Sigmoid colon (tissue), 7 donors: ENCODE measurements around the gene PTGR3. TPM values are rescaled to one million over a fixed set of nuclear protein-coding genes. Genes with fewer than 3 reads are reported as not detected.
A peak's percentile ranks its signal among the peaks of the same experiment; 100 is the strongest.
"Not testable (repeated sequence)": the region's sequence is repeated elsewhere in the genome, so short reads cannot be mapped to it uniquely, and the experiment has no call there.

ENCODE experiments used
- DNase-seq: peaks from one replicate; pipeline ENCODE4 v3.0.0-alpha.2; 2019
- H3K27ac ChIP-seq, 4 donors: fragments of 200-600 bp; sonication (generic); one replicate each; pipeline ENCODE4 v1.5.1; 2016 to 2019; ENCODE audit warnings: mild to moderate bottlenecking in 1 of 4
- H3K27me3 ChIP-seq, 3 donors: fragments of 200-600 bp; sonication (generic); one replicate each; pipeline ENCODE4 v1.5.1; 2019; ENCODE audit warnings: mild to moderate bottlenecking in 1 of 3
- H3K36me3 ChIP-seq, 4 donors: fragments of 200-600 bp; sonication (generic); one replicate each; pipeline ENCODE4 v1.5.1; 2016 to 2019
- H3K4me1 ChIP-seq, 4 donors: fragments of 200-600 bp; sonication (generic); one replicate each; pipeline ENCODE4 v1.5.1; 2017 to 2019
- H3K4me3 ChIP-seq, 4 donors: fragments of 200-600 bp; sonication (generic); one replicate each; pipeline ENCODE4 v1.5.1; 2017 to 2019; ENCODE audit warnings: mild to moderate bottlenecking in 2 of 4, moderate library complexity in 1 of 4
- H3K9me3 ChIP-seq, 4 donors: fragments of 200-600 bp in 3 of 4; sonication (generic) in 3 of 4; one replicate each; pipeline versions ENCODE4 v1.5.1 to v1.6.1; 2013 to 2019
- EP300 ChIP-seq, 4 donors: sonication (generic); formaldehyde crosslinking; IDR thresholded peaks; one replicate each; pipeline ENCODE4 v1.6.1; 2017; ENCODE audit warnings: antibody characterized with exemption in 4 of 4
- POLR2A ChIP-seq, 2 donors: fragments of 450-650 bp; IDR thresholded peaks; one replicate each; pipeline ENCODE4 v1.6.1; 2016; ENCODE audit warnings: antibody characterized with exemption in 2 of 2, mild to moderate bottlenecking in 2 of 2, moderate library complexity in 2 of 2
- POLR2AphosphoS5 ChIP-seq, 4 donors: sonication (generic); formaldehyde crosslinking; IDR thresholded peaks; one replicate each; pipeline ENCODE4 v1.6.1; 2017; ENCODE audit warnings: antibody characterized with exemption in 4 of 4
- WGBS, 2 donors: extraction: QIAGEN DNeasy Blood & Tissue Kit; methylation state at CpG; one replicate each; pipeline ENCODE4 v1.1.7; 2013; 5-methylcytosine and 5-hydroxymethylcytosine counted together
- intact Hi-C: fragments of 100-400 bp; cut with DNase I; formaldehyde crosslinking; loops from one replicate; pipeline ENCODE4 v1.15.1; 2023
- polyA plus RNA-seq, 3 donors: library from polyadenylated mRNA; stranded (reverse); fragments of 200-250 nt; gene quantifications; one replicate each; pipeline ENCODE4 v1.2.3, GENCODE V29; 2013
- total RNA-seq, 4 donors: library from RNA; depleted of rRNA; stranded (reverse); fragments of >200 nt; gene quantifications; one replicate each; pipeline ENCODE4 v1.1.0, GENCODE V29; 2016
- TF ChIP-seq, protein P1 (sequence below), 4 experiments: fragments of 450-650 bp in 3 of 4; fragments of 200-600 bp in 1 of 4; IDR thresholded peaks; one replicate each; pipeline ENCODE4 v1.5.1; 2016 to 2019; ENCODE audit warnings: antibody characterized with exemption in 4 of 4, mild to moderate bottlenecking in 3 of 4, moderate library complexity in 2 of 4
- donor health status: healthy with polysubstance abuse.
- donor health status: Bipolar disorder and iron deficiency.
- donor health status: healthy.

PTGR3 gene
- total and polyA plus RNA-seq, 7 donors: 22.7 to 33.8 (median 25.7) TPM

DNA sequence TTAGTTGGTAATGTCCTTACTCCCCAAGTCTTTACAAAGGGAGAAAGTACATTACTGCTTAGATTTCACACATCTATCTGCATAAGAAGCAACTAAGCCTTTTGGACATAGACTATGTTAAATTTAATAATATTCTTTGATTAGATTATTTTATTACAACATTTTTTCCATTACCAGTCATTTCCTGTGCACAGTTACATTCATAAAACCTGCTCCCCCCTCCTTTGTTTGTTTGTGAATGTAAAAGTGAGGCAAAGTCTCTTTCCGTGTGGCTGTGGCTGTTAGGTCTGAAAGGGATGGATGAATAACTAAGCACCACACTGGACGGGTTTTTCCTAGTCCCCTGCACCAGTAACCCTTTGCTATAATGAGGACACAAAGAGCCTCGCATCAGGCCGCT is 9.6 kb downstream of the PTGR3 start:
- DNase-seq: no peak
- Histone ChIP-seq H3K27me3 (no peaks in the 10 kb centered on the region), H3K9me3 (no peaks in the 10 kb centered on the region), H3K36me3 (peaks cover 0 to 17% (median 2%) of the 10 kb centered on the region in 4 donors), H3K4me1 (peaks cover 0 to 77% (median 61%) of the 10 kb centered on the region in 4 donors), H3K27ac (peak overlapping the region in 3 of 4 donors; percentile 98 to 99 (median 99)), H3K4me3 (no peak overlapping the region)
- intact Hi-C loops: no loop called here
- TF ChIP-seq POLR2AphosphoS5 (IDR thresholded peaks at IDR 0.05) (no peak), POLR2A (IDR thresholded peaks at IDR 0.05) (no peak), EP300 (IDR thresholded peaks at IDR 0.05) (no peak)
- TF ChIP-seq, protein P1, sequence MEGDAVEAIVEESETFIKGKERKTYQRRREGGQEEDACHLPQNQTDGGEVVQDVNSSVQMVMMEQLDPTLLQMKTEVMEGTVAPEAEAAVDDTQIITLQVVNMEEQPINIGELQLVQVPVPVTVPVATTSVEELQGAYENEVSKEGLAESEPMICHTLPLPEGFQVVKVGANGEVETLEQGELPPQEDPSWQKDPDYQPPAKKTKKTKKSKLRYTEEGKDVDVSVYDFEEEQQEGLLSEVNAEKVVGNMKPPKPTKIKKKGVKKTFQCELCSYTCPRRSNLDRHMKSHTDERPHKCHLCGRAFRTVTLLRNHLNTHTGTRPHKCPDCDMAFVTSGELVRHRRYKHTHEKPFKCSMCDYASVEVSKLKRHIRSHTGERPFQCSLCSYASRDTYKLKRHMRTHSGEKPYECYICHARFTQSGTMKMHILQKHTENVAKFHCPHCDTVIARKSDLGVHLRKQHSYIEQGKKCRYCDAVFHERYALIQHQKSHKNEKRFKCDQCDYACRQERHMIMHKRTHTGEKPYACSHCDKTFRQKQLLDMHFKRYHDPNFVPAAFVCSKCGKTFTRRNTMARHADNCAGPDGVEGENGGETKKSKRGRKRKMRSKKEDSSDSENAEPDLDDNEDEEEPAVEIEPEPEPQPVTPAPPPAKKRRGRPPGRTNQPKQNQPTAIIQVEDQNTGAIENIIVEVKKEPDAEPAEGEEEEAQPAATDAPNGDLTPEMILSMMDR (IDR thresholded peaks at IDR 0.05): no peak
- WGBS, 2 donors: 76 to 83% methylated on average over 4 of the region's 4 CpGs

DNA sequence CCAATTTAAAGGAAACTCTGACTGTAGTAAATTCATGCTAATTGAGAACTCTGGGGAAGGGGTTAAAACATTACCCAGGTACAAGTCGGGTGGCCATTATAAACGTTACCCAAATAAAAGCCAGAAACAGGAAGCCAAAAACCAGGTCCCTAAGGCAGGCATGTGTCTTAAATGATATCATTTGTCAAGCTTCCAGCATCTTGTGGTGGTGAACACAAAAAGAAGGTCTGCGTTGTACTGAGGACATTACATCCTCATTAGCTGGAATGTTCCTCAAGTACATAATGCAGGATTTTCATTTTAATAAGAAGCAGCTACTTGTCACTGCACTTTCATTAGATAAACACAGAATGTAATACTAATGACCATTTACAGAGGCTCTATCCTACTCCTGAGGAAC is 10.9 kb downstream of the PTGR3 start:
- TF ChIP-seq POLR2AphosphoS5 (IDR thresholded peaks at IDR 0.05): peak in 1 of 4 donors; percentile 13
- TF ChIP-seq, protein P1 (IDR thresholded peaks at IDR 0.05): no peak
- intact Hi-C loops: no loop called here
- H3K4me3 ChIP-seq: no peak overlapping the region
- H3K9me3 ChIP-seq: no peaks in the 10 kb centered on the region
- no peak for DNase-seq
- WGBS, 2 donors: 30 to 32% methylated on average over 3 of the region's 3 CpGs
- peaks cover 0 to 65% (median 48%) of the 10 kb centered on the region in 4 donors for H3K4me1 ChIP-seq
- peak overlapping the region in 3 of 4 donors; percentile 98 to 99 (median 99) for H3K27ac ChIP-seq
- H3K36me3 ChIP-seq: peaks cover 0 to 17% (median 2%) of the 10 kb centered on the region in 4 donors
- no peaks in the 10 kb centered on the region for H3K27me3 ChIP-seq

DNA sequence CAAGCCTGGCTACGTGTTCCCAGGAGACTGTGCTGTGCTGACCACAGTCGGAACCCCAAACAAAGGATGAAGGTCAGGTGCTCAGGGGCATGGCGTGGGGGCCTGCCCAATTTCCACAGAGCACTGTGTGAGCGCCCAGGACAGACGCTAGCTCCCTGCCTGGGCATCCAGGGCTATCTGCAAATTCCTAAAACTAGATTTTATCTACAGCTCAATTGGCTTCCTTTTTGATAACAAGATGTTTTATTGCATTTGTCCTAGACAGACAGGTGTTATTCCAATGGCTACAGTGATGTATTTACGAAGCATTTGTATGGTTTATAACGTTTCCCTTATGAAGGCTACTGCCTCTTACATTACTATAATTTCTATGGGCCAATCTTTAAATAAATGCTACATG is 16.0 kb downstream of the PTGR3 start:
- H3K36me3 ChIP-seq: peaks cover 0 to 4% (median 0%) of the 10 kb centered on the region in 4 donors
- intact Hi-C loops: no loop called here
- WGBS, 2 donors: 25 to 64% methylated on average over 7 of the region's 7 CpGs
- TF ChIP-seq POLR2AphosphoS5 (IDR thresholded peaks at IDR 0.05): no peak
- TF ChIP-seq EP300 (IDR thresholded peaks at IDR 0.05): no peak
- TF ChIP-seq, protein P1 (IDR thresholded peaks at IDR 0.05): no peak
- no peak for TF ChIP-seq POLR2A (IDR thresholded peaks at IDR 0.05)
- no peaks in the 10 kb centered on the region for H3K9me3 ChIP-seq
- no peak for DNase-seq
- H3K4me3 ChIP-seq: no peak overlapping the region
- no peak overlapping the region for H3K27ac ChIP-seq
- peaks cover 0 to 14% (median 13%) of the 10 kb centered on the region in 4 donors for H3K4me1 ChIP-seq
- H3K27me3 ChIP-seq: no peaks in the 10 kb centered on the region

DNA sequence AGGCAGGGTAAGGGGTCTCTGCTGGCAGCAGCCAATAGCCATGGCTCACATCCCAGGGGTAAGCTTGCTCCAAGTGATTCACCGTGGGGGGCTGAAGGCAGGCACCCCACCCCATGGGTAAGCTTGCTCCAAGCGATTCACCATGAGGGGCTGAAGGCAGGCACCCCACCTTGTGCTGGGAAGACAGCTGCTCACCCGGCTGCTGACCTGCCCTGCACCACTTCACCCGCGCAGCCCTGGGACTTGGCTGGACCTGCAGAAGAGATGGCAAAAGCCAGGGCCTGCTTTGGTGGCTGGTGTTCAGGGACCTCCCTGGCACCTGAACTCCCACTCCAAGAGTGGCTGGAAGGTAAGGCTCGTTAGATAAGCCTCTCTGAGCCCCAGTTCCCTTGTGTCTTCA is 19.2 kb downstream of the PTGR3 start:
- no peak for DNase-seq
- no peak for TF ChIP-seq POLR2A (IDR thresholded peaks at IDR 0.05)
- TF ChIP-seq POLR2AphosphoS5 (IDR thresholded peaks at IDR 0.05): no peak
- TF ChIP-seq EP300 (IDR thresholded peaks at IDR 0.05): no peak
- TF ChIP-seq, protein P1 (IDR thresholded peaks at IDR 0.05): no peak
- Histone ChIP-seq H3K36me3 (peaks cover 0 to 4% (median 0%) of the 10 kb centered on the region in 4 donors), H3K27me3 (no peaks in the 10 kb centered on the region), H3K9me3 (no peaks in the 10 kb centered on the region), H3K4me1 (peaks cover 0 to 4% (median 0%) of the 10 kb centered on the region in 4 donors), H3K4me3 (no peak overlapping the region), H3K27ac (no peak overlapping the region)
- 93% methylated on average over 6 of the region's 6 CpGs for WGBS, 2 donors
- intact Hi-C loops: no loop called here

DNA sequence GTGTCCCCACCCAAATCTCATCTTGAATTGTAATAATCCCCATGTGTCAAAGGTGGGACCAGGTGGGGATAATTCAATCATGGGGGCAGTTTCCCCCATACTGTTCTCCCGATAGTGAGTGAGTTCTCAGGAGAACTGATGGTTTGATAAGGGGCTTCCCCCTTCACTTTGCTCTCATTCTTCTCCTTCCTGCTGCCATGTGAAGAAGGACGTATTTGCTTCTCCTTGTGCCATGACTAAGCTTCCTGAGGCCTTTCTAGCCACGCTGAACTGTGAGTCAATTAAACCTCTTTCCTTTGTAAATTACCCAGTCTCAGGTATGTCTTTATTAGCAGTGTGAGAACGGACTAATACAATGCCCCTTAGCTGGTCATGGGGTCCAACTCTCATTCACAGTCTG is 21.2 kb downstream of the PTGR3 start:
- intact Hi-C loops: not testable (repeated sequence)

More for the DNA sequence above, 21.2 kb downstream of the PTGR3 start:
- 79 to 91% methylated on average over 4 of the region's 4 CpGs for WGBS, 2 donors
- not testable (repeated sequence) for H3K36me3 ChIP-seq, DNase-seq, H3K27ac ChIP-seq, H3K4me1 ChIP-seq, H3K4me3 ChIP-seq, H3K27me3 ChIP-seq, H3K9me3 ChIP-seq
